ENCODE data around the gene TAF1C. TPM values are rescaled to one million over a fixed set of nuclear protein-coding genes. Genes with fewer than 3 reads are reported as not detected.

The TAF1C gene
- total and polyA plus RNA-seq, 10 of the 15 experiments (the other 5 are each of a cell fraction or from before 2014, with no cell fraction given), result 0.98 to 40.1 (median 15.4) TPM

DNA sequence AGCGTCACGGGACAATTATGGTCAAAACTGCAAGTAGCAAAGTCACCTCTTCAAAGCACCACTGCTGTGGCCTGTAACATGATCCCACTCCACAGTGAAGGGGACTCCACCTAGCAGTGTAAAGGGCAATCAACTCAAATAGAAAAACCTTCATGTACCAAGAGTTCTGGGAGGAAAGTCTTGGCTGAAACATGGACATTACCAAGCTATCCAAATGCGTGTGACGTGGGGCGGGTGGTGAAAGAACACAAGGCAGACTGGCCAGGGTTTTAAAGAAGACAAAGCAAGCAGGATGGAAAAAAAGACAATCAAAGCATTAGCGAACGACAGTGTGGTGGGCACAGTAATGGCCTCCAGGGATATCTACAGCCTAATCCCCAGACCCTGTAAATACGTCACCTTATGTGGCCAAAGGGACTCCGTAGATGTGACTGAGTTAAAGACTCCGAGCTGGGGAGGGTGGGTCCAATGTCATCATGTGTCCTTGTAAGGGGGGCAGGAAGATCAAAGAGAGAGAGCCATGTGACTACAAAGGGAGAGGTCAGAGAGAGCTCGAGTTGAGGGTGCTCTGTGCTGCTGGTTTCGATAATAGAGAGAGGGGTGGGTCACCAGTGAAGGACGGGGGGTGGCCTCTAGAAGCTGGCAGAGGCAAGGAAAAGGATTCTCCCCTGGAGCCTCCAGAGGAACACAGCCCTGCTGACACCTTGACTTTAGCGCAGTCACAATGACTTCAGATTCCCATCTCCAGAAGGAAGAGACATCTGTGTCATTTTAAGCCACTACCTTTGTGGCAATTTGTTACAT lies 47.8 kb downstream of the TAF1C start (continued):
- 0 out of 2 replicates have a peak, but pooled peaks have one; percentile 32 for TF ChIP-seq NR2F1 (conservative IDR thresholded peaks at IDR 0.05)
- TF ChIP-seq BHLHE40 (IDR thresholded peaks at IDR 0.05; ENCODE audit: borderline replicate concordance in 1 of 2, low read depth in 2 of 2, low read length in 1 of 2), result peak; percentile 89 to 91
- no peak for TF ChIP-seq SMC3 (IDR thresholded peaks at IDR 0.05; ENCODE audit: borderline replicate concordance, low read length)
- TF ChIP-seq IKZF2 (IDR thresholded peaks at IDR 0.05), result peak; percentile 51 to 54; a peak in 2 of 4 replicates
- peak; percentile 66; the same call in 1 of the 2 replicates for TF ChIP-seq ATF7 (IDR thresholded peaks at IDR 0.05; ENCODE audit: low read depth)
- TF ChIP-seq IKZF1 (conservative IDR thresholded peaks at IDR 0.05), result peak; percentile 40
- TF ChIP-seq SIX5 (IDR thresholded peaks at IDR 0.05; ENCODE audit: low read depth, low read length, severe bottlenecking), result peak; percentile 43
- no peak for TF ChIP-seq SRF (IDR thresholded peaks at IDR 0.05; ENCODE audit: low read depth in 2 of 2, low read length in 2 of 2)
- TF ChIP-seq NFXL1 (IDR thresholded peaks at IDR 0.05; ENCODE audit: borderline replicate concordance), result no peak
- TF ChIP-seq, protein P1, sequence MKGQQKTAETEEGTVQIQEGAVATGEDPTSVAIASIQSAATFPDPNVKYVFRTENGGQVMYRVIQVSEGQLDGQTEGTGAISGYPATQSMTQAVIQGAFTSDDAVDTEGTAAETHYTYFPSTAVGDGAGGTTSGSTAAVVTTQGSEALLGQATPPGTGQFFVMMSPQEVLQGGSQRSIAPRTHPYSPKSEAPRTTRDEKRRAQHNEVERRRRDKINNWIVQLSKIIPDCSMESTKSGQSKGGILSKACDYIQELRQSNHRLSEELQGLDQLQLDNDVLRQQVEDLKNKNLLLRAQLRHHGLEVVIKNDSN (IDR thresholded peaks at IDR 0.05; ENCODE audit: borderline replicate concordance, extremely low read length, insufficient read depth, low read depth, low read length), result no peak
- 0 out of 2 replicates have a peak, but pooled peaks have one; percentile 21 for TF ChIP-seq CREM (IDR thresholded peaks at IDR 0.05; ENCODE audit: low read depth)
- TF ChIP-seq, protein P2, sequence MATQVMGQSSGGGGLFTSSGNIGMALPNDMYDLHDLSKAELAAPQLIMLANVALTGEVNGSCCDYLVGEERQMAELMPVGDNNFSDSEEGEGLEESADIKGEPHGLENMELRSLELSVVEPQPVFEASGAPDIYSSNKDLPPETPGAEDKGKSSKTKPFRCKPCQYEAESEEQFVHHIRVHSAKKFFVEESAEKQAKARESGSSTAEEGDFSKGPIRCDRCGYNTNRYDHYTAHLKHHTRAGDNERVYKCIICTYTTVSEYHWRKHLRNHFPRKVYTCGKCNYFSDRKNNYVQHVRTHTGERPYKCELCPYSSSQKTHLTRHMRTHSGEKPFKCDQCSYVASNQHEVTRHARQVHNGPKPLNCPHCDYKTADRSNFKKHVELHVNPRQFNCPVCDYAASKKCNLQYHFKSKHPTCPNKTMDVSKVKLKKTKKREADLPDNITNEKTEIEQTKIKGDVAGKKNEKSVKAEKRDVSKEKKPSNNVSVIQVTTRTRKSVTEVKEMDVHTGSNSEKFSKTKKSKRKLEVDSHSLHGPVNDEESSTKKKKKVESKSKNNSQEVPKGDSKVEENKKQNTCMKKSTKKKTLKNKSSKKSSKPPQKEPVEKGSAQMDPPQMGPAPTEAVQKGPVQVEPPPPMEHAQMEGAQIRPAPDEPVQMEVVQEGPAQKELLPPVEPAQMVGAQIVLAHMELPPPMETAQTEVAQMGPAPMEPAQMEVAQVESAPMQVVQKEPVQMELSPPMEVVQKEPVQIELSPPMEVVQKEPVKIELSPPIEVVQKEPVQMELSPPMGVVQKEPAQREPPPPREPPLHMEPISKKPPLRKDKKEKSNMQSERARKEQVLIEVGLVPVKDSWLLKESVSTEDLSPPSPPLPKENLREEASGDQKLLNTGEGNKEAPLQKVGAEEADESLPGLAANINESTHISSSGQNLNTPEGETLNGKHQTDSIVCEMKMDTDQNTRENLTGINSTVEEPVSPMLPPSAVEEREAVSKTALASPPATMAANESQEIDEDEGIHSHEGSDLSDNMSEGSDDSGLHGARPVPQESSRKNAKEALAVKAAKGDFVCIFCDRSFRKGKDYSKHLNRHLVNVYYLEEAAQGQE (IDR thresholded peaks at IDR 0.05; ENCODE audit: low read depth, low read length), result no peak
- no peak for TF ChIP-seq ZNF217 (IDR thresholded peaks at IDR 0.05)
- no peak for TF ChIP-seq PKNOX1 (IDR thresholded peaks at IDR 0.05)
- TF ChIP-seq RUNX3 (IDR thresholded peaks at IDR 0.05; ENCODE audit: low read length), result peak; percentile 69
- 0 out of 2 replicates have a peak, but pooled peaks have one; percentile 23 for TF ChIP-seq HDGF (IDR thresholded peaks at IDR 0.05)
- peak; percentile 46; the same call in 1 of the 2 replicates for TF ChIP-seq MTA2 (IDR thresholded peaks at IDR 0.05; ENCODE audit: low read depth)
- TF ChIP-seq RELA (IDR thresholded peaks at IDR 0.05; ENCODE audit: borderline replicate concordance, partially characterized antibody), result no peak
- no peak for TF ChIP-seq POLR2A (IDR thresholded peaks at IDR 0.05; ENCODE audit: low read depth, low read length)
- TF ChIP-seq TCF7 (IDR thresholded peaks at IDR 0.05; ENCODE audit: borderline replicate concordance), result peak; percentile 59
- TF ChIP-seq, protein P3, sequence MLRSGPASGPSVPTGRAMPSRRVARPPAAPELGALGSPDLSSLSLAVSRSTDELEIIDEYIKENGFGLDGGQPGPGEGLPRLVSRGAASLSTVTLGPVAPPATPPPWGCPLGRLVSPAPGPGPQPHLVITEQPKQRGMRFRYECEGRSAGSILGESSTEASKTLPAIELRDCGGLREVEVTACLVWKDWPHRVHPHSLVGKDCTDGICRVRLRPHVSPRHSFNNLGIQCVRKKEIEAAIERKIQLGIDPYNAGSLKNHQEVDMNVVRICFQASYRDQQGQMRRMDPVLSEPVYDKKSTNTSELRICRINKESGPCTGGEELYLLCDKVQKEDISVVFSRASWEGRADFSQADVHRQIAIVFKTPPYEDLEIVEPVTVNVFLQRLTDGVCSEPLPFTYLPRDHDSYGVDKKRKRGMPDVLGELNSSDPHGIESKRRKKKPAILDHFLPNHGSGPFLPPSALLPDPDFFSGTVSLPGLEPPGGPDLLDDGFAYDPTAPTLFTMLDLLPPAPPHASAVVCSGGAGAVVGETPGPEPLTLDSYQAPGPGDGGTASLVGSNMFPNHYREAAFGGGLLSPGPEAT (IDR thresholded peaks at IDR 0.05; ENCODE audit: low read depth), result peak; percentile 67
- peak; percentile 80; the same call in 1 of the 2 replicates for TF ChIP-seq BACH1 (IDR thresholded peaks at IDR 0.05; ENCODE audit: borderline replicate concordance)
